Omental fat pad (tissue), 4 donors: Measurements from ENCODE around the gene KMT2E. TPM values are rescaled to one million over a fixed set of nuclear protein-coding genes. Genes with fewer than 3 reads are reported as not detected.
"Not testable (repeated sequence)": the region's sequence is repeated elsewhere in the genome, so short reads cannot be mapped to it uniquely, and the experiment has no call there.

Source experiments
- ATAC-seq: fragments of 150-250 bp; one replicate; pipeline ENCODE4 v1.9.1; 2016; ENCODE audit warnings: mild to moderate bottlenecking, moderate library complexity; ENCODE audit not compliant: low FRiP score
- DNase-seq: peaks from one replicate; pipeline ENCODE4 v3.0.0-alpha.2; 2019; ENCODE audit warnings: low spot score
- CTCF ChIP-seq, 3 donors: fragments of 450-650 bp; IDR thresholded peaks; one replicate each; pipeline ENCODE4 v1.5.1; 2016 to 2017; ENCODE audit warnings: antibody characterized with exemption in 3 of 3, mild to moderate bottlenecking in 3 of 3, moderate library complexity in 2 of 3
- total RNA-seq, 4 donors: library from RNA; depleted of rRNA; stranded (reverse); fragments of >200 nt; gene quantifications; one replicate each; pipeline ENCODE4 v1.1.0, GENCODE V29; 2016

The KMT2E gene
- total RNA-seq, 4 donors from 2014 or later: 75.3 to 124 (median 101) TPM

- ATAC-seq: no peak
- DNase-seq: no peak
These were observed 30.9 kb upstream of the KMT2E start for GRCh38 chr7:104983076-104983577.

GRCh38 chr7:104983578-104984539, 30.1 kb upstream of the KMT2E start:
- ATAC-seq: peak; percentile 95
- no peak for TF ChIP-seq CTCF (IDR thresholded peaks at IDR 0.05)
- peak; percentile 62 for DNase-seq

More at GRCh38 chr7:104983076-104983577, 30.9 kb upstream of the KMT2E start:
- no peak for TF ChIP-seq CTCF (IDR thresholded peaks at IDR 0.05)

- no peak for TF ChIP-seq CTCF (IDR thresholded peaks at IDR 0.05)
- no peak for DNase-seq
- ATAC-seq: no peak
These were observed 29.3 kb upstream of the KMT2E start for GRCh38 chr7:104984585-104985258.

- TF ChIP-seq CTCF (IDR thresholded peaks at IDR 0.05): no peak
- ATAC-seq (no peak), DNase-seq (no peak)
These were observed 28.8 kb upstream of the KMT2E start for GRCh38 chr7:104985259-104985617.

GRCh38 chr7:104986628-104987259, 27.3 kb upstream of the KMT2E start:
- no peak for DNase-seq
- no peak for ATAC-seq
- no peak for TF ChIP-seq CTCF (IDR thresholded peaks at IDR 0.05)

- ATAC-seq: not testable (repeated sequence)
These were observed 26.6 kb upstream of the KMT2E start for GRCh38 chr7:104987403-104987802.

GRCh38 chr7:104990983-104991382, 23.0 kb upstream of the KMT2E start:
- DNase-seq: no peak
- no peak for TF ChIP-seq CTCF (IDR thresholded peaks at IDR 0.05)

More at GRCh38 chr7:104987403-104987802, 26.6 kb upstream of the KMT2E start:
- DNase-seq: not testable (repeated sequence)

More at GRCh38 chr7:104990983-104991382, 23.0 kb upstream of the KMT2E start:
- ATAC-seq: no peak
